Muscle of back (tissue), 11 donors: ENCODE data around the gene YY1. TPM values are rescaled to one million over a fixed set of nuclear protein-coding genes. Genes with fewer than 3 reads are reported as not detected.
"Not testable (repeated sequence)": the region's sequence is repeated elsewhere in the genome, so short reads cannot be mapped to it uniquely, and the experiment has no call there.

Source experiments
- DNase-seq, 3 donors: peaks; one replicate each; pipeline versions ENCODE4 v3.0.0 to v3.0.0-alpha.2; 2013
- polyA plus RNA-seq, 10 donors: library from polyadenylated mRNA; unstranded; fragments of 120-200 nt; gene quantifications; one replicate each; pipeline ENCODE4 v1.2.1, GENCODE V29; 2013; ENCODE audit not compliant: insufficient read length in 10 of 10

YY1 gene
- polyA plus RNA-seq, 10 donors = 62.4 to 90.3 (median 75.2) TPM

GRCh38 chr14:100312110-100312876 is 73.3 kb downstream of the YY1 start:
- DNase-seq = not testable (repeated sequence)

GRCh38 chr14:100312877-100313400 is 74.0 kb downstream of the YY1 start:
- no peak for DNase-seq

GRCh38 chr14:100313464-100314230 is 74.7 kb downstream of the YY1 start:
- DNase-seq = peak in 2 of 3 donors; percentile 34 to 51

- DNase-seq = no peak
Measured at GRCh38 chr14:100314724-100315123, 75.8 kb downstream of the YY1 start.

- DNase-seq = no peak
Measured at GRCh38 chr14:100317389-100317788, 78.4 kb downstream of the YY1 start.

- DNase-seq = peak in 2 of 3 donors; percentile 62 to 71
Measured at GRCh38 chr14:100317912-100318808, 79.2 kb downstream of the YY1 start.

GRCh38 chr14:100320157-100320856 is 81.4 kb downstream of the YY1 start:
- DNase-seq = no peak

GRCh38 chr14:100321473-100322137 is 82.7 kb downstream of the YY1 start:
- no peak for DNase-seq

GRCh38 chr14:100322138-100322957 is 83.4 kb downstream of the YY1 start:
- DNase-seq = no peak

GRCh38 chr14:100323121-100323941 is 84.4 kb downstream of the YY1 start, which contains the start of gene SLC25A47:
Gene SLC25A47, plus strand, starts transcription at chr14:100323339. Its CDS starts 76 bp downstream, at chr14:100323415.
- DNase-seq = no peak

- DNase-seq = no peak
Measured at GRCh38 chr14:100323942-100324307, 85.0 kb downstream of the YY1 start.

GRCh38 chr14:100325231-100325632 is 86.3 kb downstream of the YY1 start:
- no peak for DNase-seq

GRCh38 chr14:100325958-100326357 is 87.0 kb downstream of the YY1 start:
- no peak for DNase-seq

GRCh38 chr14:100327128-100327527 is 88.2 kb downstream of the YY1 start:
- DNase-seq = no peak

- no peak for DNase-seq
Measured at GRCh38 chr14:100328495-100329163, 89.7 kb downstream of the YY1 start.

GRCh38 chr14:100329233-100330006 is 90.5 kb downstream of the YY1 start:
- DNase-seq = no peak

GRCh38 chr14:100330007-100330344 is 91.0 kb downstream of the YY1 start:
- DNase-seq = no peak
